Measurements from ENCODE around the gene MFAP2.
"Not testable (repeated sequence)": the region's sequence is repeated elsewhere in the genome, so short reads cannot be mapped to it uniquely, and the experiment has no call there.

Gene MFAP2

GRCh38 chr1:16958475-16958874 is 21.9 kb downstream of the MFAP2 start:
- no peak for DNase-seq

DNA sequence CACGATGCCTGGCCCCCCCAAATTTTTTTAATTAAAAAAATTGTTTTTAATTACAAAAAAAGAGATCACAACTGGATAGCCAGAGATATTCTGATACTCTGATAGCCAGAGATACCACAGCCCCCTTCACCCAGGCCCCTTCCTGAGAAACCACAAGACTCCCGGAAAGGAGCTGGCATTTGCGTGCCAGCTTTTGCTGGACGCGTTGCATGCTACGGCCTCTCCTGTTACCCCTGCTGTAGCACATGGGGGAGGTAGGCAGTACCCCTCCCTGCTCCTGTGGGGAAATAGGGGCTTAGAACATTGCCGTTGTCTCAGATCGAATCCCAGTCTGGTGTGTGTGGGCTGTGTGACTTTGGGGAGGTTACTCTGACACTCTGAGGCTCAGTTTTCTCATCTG is 22.7 kb downstream of the MFAP2 start:
- no peak for DNase-seq

DNA sequence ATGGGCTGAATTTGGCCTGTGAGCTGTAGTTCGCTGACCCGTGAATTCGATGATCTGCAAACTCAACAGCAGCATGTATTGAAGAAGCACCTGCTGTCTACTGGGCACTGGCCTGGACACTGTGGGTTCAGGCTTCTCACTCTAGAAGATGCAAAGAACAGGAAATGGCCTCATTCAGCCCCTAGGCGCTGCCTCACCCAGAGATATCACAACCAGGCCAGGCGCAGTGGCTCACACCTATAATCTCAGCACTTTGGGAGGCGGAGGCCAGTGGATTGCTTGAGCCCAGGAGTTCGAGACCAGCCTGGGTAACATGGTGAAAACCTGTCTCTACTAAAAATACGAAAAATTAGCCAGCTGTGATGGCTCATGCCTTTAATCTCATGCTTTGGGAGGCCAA is 23.6 kb downstream of the MFAP2 start:
- no peak for DNase-seq

GRCh38 chr1:16955186-16955585 is 25.2 kb downstream of the MFAP2 start:
- DNase-seq = no peak

- DNase-seq = no peak
Observed at GRCh38 chr1:16954579-16954978, 25.8 kb downstream of the MFAP2 start.

- not testable (repeated sequence) for DNase-seq
Observed at GRCh38 chr1:16952376-16952775, 28.0 kb downstream of the MFAP2 start.

GRCh38 chr1:16949026-16949425 is 31.4 kb downstream of the MFAP2 start:
- not testable (repeated sequence) for DNase-seq

DNA sequence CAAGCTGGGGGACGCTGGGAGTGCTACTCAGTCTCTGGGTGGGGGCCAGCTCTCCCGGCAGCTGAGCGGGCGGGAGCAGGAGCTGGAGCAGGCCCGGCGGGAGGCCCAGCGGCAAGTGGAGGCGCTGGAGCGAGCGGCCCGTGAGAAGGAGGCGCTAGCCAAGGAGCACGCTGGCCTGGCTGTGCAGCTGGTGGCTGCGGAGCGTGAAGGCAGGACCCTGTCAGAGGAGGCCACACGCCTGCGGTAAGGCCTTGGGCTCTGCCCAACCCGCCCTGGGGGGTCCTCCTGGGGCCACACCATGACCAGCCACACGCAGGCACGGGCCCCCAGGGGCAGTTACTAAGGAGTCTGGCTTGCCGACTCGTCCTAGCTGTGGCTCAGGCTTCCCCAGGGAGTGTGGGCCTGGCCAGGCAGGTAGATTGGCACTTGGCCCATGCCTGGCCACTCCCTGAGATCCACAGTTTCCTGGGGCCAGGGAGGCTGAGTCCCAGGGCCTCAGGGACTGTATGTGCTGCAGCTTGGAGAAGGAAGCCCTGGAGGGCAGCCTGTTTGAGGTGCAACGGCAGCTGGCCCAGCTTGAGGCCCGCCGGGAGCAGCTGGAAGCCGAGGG is 32.0 kb downstream of the MFAP2 start:
- not testable (repeated sequence) for DNase-seq

DNA sequence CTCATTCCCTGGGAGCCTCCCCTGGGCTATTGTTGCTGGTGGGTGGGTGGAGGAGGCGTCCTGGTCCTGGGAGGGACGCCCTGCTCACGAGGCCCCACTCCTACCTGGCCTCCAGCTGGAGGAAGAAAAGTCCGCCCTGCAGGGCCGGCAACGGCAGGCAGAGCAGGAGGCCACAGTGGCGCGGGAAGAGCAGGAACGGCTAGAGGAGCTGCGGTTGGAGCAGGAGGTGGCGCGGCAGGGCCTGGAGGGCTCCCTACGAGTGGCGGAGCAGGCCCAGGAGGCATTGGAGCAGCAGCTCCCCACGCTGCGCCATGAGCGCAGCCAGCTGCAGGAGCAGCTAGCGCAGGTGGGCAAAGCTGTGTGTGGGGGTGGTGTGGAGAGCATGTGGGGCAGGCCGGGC is 33.8 kb downstream of the MFAP2 start:
- no peak for DNase-seq

- not testable (repeated sequence) for DNase-seq
Observed at GRCh38 chr1:16946185-16946584, 34.2 kb downstream of the MFAP2 start.

DNA sequence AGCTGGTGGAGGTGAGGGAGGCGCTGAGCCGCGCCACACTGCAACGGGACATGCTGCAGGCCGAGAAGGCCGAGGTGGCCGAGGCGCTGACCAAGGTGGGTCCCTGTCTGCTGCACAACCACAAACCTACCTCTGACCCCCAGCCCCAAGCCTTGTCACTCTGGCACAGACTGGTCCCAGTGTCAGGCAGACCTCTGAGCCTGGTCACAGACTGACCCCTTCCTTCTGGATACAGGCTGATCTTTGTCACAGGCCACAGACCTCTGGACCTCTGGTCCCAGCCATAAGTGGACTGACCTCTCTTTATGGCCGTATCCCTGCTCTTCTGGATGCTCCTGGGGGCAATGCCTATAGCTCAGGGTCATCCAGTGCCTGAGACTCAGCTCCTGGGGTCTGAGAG is 34.9 kb downstream of the MFAP2 start:
- DNase-seq = not testable (repeated sequence)

- no peak for DNase-seq
Observed at GRCh38 chr1:16944038-16944437, 36.4 kb downstream of the MFAP2 start.

DNA sequence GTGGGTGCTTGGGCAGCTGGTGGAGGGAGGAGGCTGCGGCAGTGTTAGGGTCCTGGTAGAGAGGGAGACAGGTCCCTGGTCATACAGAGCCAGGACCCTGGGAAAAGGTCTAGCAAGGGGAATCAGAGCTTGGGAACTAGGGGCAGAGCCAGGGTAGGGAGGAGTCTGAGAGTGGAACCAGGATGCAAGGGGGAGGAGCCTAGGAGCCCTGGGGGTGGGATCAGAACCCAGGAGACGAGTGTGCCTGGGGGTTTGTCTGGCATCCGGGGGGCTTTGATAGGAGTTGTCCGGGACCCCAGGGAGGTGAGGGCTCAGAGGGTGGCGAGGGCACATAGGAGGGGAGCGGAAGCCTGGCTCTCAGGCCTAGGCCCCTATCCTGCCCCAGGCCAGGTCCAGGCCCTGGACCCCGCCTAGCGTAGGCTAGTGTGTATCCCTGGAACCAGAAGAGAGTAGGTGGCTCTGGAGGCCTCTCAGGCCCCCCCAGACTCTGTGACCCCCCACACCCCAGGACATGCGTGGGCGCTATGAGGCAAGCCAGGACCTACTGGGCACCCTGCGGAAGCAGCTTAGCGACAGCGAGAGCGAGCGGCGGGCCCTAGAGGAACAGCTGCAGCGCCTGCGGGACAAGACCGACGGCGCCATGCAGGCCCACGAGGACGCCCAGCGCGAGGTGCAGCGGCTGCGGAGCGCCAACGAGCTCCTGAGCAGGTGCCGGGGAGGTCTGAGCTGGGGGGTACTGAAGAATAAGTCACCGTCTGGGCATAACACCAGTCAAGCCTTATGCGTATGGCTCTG is 40.8 kb downstream of the MFAP2 start:
- not testable (repeated sequence) for DNase-seq

DNA sequence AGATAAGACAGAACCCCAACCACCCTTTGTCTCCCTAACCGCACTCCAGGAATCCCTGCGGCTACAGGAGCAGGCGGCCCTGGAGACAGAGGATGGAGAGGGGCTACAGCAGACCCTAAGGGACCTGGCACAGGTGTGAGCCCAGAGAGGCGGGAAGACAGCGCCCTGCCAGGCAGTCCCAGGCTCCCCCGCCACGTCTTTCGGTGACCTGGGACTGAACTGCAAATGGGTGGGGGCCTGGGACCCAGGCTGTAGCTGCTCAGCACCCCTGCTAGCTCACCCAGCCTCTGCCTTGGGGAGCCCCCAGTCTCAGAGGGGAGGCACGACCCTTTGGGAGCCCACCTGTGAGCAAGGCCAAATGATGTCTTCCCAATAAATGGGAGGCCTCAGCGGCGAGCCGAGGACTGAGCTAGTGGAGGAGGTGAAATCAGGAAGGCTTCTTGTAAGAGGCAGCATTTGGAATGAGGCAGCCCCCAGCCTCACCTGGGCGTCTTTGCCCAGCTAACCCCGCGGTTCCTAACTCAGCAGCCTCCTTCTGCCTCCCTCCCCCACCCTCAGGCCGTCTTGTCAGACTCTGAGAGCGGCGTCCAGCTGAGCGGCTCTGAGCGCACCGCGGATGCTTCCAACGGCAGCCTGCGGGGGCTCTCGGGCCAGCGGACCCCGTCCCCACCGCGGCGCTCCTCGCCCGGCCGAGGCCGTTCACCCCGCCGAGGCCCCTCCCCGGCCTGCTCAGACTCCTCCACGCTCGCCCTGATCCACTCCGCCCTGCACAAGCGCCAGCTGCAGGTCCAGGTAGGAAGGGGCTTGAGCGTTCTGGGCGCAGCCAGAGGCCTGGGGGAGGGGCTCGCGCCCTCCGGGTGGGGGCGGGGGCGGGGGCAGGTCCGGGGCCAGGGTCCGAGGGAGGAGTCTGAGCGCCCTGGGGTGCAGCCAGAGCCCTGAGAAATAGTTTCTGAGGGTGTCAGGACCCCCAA is 41.8 kb downstream of the MFAP2 start:
- DNase-seq = no peak

DNA sequence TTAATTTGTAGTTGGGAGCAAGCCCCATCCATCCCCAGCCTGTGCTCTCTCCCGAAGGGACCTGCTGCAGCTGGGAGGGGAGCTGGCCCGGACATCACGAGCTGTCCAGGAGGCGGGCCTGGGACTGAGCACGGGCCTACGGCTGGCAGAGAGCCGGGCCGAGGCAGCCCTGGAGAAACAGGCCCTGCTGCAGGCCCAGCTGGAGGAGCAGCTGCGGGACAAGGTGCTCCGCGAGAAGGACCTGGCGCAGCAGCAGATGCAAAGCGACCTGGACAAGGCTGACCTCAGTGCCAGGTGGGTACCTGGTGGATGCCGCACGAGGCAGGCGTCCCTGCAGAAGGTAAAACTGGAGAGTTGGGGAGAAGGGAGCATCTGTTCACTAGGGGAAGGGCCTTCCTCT is 43.8 kb downstream of the MFAP2 start:
- not testable (repeated sequence) for DNase-seq

GRCh38 chr1:16933945-16934344 is 46.5 kb downstream of the MFAP2 start:
- not testable (repeated sequence) for DNase-seq

- not testable (repeated sequence) for DNase-seq
Observed at GRCh38 chr1:16931206-16931934, 49.0 kb downstream of the MFAP2 start.

GRCh38 chr1:16929146-16930041 is 51.0 kb downstream of the MFAP2 start:
- not testable (repeated sequence) for DNase-seq

DNA sequence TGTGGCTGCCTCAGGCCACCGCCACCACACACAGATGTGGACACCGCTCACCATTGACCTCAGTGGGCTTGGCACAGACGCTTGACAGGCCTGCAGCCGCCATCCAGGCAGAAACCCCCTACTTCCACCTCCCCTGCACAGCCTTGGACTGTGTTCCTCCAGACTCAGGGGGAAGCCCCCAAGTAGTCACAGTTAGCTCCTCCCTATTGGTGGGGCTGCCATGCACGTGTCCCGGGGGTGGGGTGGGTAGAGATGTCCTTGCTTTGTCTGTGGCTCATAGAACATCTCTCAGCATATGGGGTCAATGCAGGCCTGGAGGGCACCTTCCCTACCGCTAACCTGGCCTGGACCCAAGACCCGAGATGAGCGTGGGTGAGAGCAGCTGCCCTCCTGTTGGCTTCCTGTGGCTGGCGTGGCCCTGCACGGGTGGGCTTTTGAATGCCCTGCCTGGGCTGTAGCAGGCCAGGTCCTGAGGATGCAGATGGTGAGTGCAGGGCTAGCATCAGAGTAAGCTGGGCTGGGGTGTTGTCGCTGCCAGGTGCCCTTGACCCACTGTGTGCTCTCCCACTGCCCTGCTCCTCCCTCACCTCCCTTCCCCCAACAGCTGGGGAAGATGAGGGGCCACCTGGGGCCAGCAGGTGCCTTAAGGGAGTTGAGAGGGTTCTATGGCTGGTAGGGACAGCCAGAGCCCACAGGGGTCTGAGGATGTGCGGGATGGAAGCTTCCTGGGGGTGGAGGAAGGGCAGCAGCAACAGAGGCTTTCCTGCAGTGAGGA is 52.5 kb downstream of the MFAP2 start:
- DNase-seq = no peak

- no peak for DNase-seq
Observed at GRCh38 chr1:16927256-16927655, 53.2 kb downstream of the MFAP2 start.

Data from hematopoietic multipotent progenitor cell treated with erythropoietin and hydrocortisone succinate and interleukin-3 and kit ligand, for 6 days (in vitro differentiated cells).